ELR (cell line): ENCODE measurements around the gene PRDM8.
"Not testable (repeated sequence)": the region's sequence is repeated elsewhere in the genome, so short reads cannot be mapped to it uniquely, and the experiment has no call there.

Source experiments
- DNase-seq: peaks from one replicate; pipeline ENCODE4 v3.0.0-alpha.2; 2015; ENCODE audit warnings: low read depth

The PRDM8 gene

DNA sequence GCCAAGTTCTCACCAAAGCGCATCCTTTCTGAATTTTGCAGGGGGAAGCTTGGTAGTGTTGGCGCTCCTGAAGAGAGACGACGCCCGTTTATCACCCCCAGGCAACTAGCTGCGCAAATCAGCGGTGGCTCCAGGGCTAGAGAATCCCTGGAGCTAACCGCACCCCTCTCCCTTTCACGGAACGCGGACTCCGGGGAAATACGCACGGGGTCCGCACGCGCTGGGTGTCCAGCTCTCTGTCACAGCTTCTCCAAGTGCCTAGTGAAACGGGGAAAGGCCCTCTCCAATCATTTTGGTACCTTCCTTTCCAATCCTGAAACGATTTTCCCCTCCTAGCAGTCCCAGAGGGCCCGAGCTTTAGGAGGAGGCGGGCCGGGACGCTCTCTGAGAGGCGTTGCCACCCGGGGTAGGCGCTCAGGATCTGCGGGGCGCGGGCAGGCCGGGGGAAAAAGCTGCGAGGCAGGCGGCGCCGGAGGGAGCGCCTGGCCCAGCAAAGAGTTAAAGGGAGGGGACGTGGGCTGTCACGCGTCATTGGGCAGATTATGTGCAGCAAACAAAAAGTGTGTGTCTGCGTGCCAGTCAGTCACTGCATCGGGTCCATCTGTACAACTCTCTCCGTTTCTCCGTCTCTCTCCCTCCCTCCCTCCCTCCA is at the start of gene PRDM8:
Gene PRDM8, plus strand, starts transcription at position 582 of the 652 bp plus-strand sequence. CDS start 2,578 bp downstream, outside the sequence.
- DNase-seq, result peak; percentile 55

DNA sequence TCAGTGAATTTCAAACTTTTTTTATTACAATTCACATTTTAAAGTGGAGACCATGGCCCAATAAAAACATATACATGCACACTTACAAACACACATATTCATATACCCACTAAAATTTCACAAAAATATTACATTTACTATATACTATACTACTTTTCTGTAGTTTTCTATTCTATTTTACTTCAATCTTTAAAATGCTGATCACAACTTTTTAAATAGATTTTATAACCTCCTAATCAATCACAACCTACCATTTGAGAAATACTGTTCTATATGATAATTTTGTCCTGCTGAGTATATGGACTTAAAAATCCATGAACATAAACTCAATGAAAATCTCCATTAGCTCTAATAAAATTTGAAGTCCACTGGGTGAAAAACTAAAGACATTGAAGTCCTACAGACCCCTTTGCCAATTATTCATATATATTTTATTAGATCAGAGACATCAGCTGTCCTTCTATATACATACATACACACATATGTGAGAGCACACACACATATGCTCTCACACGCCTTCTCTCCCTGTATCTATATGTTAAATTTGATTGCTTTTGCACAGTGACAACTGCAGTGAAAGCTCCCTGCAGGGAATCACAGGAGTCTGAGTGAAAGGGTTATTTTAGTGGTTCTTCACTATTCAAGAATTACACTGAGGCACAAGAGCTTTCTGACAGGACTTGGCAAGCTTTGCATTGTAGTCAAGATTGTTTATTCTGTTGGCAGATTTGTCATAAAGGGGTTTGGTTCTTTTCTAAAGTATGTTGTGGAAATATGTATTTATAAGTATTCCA is 46.7 kb upstream of the PRDM8 start:
- no peak for DNase-seq

DNA sequence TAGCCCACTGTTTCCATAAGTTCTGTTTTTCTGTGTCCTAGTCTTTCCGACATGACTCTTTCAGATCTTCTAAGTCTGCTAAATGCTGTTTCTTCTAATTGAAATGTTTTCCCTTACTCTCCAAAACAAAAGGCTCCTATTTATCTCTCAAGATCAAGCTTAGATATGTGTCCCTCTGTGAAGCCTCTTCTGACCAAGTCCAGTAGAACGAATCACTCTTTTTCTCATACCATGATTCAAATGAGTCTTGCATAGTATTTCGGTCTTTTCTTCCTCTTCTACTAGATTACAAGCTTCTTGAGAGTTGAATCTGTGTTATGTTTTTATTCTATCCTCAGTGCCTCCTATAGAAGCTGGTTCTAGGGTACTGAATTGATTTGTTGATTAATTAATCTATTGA is 45.3 kb upstream of the PRDM8 start:
- DNase-seq, result no peak

DNA sequence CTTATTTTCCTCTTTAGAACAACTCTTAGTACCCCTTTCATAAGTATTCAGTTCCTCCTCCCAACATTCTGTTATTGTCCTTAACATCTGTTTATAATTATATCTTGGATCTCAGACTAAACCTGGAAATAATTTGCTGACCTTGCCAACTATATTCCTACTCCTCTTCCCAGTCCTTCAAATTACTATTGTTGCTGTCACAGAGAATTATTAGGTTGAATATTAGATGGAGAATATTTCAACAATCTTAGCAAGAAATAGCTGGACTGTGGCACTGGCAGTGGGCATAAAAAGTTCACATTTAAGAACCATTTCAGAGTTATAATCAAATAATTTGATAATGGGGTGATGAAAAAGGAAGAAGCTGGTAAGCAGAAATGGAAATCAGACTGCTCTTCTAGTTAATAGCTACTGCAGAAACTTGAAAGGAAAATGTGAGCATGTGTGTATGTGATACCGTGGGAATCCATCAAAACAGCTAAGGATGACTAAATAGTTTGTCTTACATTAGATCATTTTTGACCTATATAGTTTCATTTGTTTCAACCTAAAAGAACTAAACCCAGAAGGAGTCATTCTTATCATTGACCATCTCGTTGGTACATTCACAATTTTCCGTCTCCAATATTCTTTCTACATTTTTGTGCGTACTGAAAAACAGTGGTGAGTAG is 43.3 kb upstream of the PRDM8 start:
- peak; percentile 84 for DNase-seq

DNA sequence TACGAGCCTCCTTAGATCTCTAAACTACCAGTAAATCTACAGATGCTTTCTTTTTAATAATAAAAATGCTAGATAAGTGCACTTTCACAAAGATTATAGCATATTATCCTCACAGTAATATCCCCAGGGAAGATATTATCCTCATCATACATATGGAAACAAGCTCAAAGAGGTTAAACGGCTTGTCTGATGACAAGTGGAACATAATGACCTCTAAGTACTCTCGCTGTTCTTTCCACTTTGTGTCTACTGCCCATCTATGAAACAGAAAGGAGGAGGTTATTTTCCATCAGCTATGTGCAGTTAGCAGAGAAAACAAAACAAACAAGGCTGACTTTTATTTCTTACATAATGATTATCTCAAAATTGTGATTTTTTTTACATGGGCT is 42.8 kb upstream of the PRDM8 start:
- no peak for DNase-seq

DNA sequence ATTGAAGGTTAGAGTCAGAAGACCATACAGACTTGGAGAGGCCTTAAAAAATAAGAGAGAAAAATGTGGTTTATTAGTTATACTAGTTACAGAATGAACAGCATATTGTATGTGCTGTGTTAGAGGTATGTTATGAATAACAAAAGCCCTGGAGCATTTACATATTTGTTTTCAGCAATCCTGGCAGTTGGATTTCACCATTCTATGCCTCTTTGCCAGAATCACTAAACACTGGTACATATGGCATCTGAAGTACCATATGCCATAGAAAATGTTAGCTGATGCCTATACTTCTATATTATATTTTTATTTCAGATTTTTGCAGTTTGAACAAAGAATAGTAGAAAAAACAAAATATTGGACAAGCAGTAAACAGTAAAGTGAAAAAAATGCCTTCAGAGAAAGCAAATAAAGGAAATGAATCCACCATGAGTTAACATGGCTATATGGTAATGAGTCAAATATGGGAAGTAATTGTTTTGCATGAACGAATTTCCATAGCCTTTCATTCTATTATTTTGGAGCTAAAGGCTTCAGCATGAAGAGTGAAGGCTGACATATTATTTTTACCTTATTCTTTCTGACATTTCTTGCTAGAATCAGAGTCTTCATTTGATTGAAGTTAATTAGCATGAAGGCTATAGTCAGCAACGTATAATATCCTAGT is 41.9 kb upstream of the PRDM8 start:
- DNase-seq, result peak; percentile 58

DNA sequence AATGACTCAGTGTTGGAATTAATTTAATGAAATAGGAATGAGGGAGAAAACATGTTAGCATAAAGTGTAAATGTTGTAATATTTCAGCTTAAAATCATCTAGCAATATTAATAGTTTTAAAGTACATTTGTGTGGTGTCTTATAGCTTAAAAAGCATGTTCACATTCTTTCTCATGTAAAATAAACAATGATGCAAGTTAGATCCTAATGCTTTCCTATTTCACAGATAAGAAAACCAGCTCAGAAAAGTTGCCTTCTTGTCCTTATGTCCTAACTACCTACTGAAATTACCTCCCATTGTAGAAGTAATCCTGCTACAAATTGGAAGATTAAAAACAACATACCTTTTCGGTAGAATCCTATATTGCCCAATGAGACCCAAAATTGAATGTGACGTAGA is 40.9 kb upstream of the PRDM8 start:
- no peak for DNase-seq

DNA sequence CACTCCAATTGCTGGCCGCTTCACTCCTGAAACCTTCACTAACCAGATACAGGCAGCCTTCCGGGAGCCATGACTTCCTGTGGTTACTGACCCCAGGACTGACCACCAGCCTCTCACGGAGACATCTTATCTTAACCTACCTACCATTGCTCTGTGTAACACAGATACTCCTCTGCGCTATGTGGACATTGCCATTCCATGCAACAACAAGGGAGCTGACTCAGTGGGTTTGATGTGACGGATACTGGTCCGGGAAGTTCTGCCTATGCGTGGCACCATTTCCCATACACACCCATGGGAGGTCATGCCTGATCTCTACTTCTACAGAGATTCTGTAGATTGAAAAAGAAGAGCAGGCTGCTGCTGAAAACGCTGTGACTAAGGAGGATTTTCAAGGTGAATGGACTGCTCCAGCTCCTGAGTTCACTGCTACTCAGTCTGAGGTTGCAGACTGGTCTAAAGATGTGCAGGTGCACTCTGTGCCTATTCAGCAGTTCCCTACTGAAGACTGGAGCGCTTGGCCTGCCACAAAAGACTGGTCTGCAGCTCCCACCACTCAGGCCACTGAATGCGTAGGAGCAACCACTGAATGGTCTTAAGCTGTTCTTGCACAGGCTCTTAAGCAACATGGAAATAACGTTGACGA is 35.8 kb upstream of the PRDM8 start:
- DNase-seq, result no peak

DNA sequence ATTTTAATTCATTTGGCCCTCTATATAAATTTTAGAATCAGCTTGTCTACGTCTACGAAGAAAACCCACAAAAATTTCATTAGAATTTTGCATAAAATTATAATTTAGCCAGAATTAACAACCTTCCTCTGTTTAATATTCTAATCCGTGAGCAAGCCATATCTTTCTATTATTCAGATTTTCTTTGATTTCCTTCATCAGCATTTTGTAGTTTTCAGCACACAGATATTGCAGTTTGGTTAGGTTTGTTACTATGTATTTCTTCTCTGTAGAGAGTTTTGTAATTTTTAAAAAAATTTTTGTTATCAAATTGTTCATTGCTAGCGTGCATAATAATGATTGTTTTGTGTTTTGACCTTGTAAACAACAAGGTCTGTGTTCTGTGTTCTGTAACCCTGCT is 34.9 kb upstream of the PRDM8 start:
- DNase-seq, result no peak

DNA sequence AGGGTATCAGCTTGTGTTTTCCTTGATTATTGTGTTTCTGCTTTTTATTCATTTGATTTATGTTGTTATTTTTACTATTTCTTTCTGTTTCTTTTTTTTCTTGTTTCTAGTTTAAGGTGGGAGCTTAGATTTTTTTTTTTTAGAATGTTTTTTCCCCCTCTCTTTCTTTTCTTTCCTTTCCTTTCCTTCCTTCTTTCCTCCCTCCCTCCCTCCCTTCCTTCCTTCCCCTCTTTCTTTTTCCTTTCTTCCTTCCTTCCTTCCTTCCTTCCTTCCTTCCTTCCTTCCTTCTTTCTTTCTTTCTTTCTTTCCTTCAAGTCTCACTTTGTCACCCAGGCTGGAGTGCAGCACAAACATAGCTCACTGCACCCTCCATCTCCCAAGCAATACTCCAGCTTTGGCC is 31.4 kb upstream of the PRDM8 start:
- no peak for DNase-seq

DNA sequence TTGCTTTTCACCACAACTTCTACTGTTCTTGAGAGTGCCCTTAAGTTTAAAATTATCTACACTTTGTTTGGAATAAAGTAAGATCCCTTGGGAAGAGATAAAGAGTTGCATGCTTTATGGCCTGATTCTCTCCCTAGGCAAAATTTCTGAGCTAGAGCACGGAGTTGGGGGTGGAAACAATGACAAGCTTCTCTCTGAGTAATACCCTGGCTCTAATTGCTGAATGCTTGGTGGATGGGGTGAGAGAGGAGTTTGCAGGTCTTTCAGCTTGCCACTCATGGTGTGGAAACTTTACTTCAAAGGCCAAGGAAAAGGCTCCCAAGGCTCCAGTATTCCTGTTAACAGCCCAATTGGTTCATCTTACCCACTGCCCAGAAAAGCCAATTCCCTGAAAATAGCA is 26.1 kb upstream of the PRDM8 start:
- peak; percentile 40 for DNase-seq

DNA sequence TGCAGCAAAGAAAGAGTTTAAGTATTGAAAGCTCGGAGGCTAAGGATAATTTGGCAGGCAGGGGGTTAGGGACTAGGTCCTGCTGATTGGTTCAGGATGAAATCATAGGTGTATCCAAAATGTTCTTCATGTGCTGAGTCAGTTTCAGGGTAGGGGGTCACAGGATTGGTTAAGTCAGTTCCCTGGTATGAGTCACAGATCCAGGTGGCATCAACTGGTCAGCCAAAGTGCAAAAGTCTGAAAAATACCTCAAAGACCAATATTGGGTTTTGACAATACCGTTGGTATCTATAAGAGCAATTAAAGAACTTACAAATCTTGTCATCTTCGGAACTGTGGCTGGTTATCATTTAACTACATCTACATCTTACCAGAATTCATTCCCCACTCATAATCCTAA is 25.6 kb upstream of the PRDM8 start:
- DNase-seq, result no peak

DNA sequence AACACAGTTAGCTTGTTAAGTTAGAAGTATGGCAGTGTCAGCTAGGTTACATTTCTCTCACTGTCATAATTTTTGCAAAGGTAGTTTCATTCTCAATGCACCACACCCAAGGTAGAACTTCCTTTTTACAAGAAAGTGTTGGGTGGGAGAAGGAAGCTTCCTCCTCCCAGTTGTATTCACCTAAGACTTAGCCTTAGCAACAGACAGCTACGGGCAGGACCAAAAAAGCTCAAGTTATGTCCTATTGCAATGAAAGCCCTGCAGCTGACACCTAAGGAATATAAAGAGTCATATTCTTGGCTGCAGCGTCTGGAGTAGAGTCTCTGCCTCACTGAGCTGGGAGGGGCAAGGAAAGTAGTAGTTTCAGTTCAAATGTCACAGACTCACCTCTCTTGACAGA is 25.1 kb upstream of the PRDM8 start:
- no peak for DNase-seq

DNA sequence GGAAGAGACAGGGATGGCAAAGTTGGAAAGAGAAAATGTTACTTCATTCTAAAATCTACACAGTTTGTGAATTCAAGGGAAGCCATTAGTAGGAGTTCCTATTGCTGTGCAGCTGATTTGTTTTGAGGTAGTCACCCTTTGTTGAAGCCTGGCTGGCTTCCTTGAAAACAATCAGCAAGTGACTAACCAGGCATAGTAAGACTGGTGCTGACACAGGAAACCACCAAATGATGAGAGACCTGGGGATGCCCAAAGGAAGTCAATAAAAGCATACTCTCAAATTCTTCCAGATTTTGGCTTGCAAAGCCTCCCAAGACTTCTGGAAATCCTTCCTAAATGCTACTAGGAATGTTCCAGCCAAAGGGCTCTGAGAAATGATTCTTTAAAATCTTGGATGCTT is 23.9 kb upstream of the PRDM8 start:
- DNase-seq, result peak; percentile 88

DNA sequence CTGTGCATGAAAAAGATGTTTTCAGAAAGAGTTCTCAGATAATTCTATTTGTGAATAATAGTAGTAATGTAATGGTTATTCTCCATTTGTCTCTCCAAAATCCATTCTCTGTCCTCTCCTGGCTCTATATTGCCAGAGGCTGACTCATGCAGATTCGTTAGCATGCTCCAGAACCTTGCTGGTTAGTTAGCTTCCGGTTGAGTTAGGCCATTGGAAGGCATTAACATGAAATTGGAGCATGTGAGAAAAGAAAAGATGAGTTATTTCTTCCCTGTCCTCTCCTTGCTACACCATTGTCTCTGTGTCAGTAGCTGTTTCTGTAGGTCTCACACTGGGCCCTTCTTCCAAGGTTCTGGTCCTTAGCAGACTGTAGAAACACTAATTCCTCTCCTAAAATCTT is 23.5 kb upstream of the PRDM8 start:
- DNase-seq, result peak; percentile 82

DNA sequence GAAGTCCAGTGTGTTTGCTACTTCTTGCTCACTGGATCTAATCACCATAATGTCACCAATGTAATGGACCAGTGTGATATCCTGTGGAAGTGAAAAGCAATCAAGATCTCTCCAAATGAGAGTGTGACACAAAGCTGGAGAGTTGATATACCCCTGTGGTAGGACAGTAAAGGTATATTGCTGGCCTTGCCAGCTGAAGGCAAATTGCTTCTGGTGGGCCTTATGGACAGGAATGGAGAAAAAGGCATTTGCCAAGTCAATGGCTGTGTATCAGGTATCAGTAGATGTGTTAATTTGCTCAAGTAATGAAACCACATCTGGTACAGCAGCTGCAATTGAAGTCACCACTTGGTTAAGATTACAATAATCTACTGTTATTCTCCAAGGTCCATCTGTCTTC is 19.5 kb upstream of the PRDM8 start:
- not testable (repeated sequence) for DNase-seq

DNA sequence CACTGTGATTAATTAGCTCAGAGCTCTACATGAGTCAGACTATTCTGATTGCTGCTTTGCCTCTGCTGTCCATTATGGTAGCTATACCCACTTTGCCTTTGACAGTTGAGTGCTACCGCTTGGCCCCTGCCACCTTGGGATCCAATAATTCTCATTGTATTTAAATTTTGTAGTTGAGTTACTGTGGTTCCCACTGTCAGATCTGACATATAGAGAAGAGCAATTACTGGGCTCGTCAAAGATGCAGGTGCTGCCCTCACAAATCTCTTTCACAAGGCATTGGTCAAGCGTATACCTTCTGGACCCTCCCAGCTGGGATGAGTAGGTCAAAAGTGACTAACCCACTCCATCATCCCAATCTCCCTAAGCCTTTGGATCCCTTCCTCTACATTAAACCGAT is 18.3 kb upstream of the PRDM8 start:
- DNase-seq, result no peak

DNA sequence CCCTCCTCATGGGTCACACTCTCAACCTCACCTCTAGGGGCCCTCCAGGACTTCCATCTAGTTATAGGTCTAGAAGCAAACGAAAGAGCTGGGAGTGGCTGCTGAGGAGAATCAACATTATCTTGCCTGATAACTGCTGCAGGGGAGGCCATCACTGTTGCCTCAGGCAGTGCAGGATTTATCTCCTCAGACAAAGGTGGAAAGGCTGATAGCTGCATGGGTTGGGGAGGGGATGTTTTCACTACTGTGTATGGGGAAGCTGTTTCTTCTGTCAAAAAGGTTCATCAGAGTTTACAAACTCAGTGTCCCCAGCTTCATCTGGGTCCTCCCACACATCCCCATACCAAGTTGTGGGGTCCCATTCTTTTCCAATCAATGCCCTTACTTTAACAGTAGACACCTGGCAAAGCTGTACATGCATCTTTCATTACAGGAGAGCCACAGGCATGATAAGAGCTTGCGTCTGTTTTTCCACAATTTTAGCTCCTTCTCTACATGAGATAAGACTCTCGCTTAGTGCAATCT is 17.6 kb upstream of the PRDM8 start:
- DNase-seq, result no peak

DNA sequence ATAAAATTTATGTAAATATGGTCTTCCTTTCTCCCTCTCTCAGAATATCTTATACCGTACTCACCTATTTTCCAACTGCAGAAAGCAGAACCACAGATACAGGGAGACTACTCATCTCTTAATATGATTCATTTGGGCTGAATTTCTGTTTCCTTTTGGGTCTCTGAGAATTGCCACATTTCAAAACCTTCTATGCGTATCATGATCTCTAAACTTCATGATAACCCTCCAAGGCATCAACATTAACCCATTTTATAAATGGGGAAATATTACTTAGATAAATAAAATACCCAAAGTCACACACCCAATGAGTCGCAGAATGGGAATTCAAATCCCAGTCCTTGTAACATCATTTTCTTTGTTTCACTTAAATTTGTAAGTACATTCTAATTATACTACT is 16.6 kb upstream of the PRDM8 start:
- peak; percentile 73 for DNase-seq

DNA sequence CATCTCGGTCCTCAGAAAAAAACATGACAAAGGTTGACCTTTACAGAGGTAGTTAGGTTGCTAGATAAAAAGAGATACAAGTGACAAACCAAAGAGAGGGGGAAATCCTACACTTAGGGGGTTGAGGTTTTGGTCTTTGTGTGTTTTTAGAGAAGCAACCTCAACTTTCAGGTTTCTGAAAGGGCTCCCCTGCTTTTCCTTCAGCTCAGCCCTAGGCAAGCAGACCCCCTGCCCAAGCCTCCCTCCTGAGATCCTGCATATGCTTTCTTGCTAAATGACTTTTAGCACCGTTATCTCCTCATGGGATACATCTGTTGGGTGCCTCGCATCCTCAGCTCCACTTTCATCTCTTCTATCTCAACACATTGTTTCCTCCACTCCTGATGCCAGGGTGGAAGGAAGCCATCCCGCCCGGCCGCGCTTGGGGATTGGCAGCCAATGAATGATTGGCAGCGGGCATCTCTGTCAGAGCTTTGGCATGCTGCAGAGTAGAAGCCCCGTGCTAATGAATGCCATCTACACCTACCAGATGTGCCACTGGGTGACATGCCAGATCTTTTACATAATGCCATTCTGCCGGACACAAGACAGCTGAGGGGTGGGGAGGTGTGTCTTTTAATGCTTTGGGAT is 15.0 kb upstream of the PRDM8 start:
- DNase-seq, result no peak

DNA sequence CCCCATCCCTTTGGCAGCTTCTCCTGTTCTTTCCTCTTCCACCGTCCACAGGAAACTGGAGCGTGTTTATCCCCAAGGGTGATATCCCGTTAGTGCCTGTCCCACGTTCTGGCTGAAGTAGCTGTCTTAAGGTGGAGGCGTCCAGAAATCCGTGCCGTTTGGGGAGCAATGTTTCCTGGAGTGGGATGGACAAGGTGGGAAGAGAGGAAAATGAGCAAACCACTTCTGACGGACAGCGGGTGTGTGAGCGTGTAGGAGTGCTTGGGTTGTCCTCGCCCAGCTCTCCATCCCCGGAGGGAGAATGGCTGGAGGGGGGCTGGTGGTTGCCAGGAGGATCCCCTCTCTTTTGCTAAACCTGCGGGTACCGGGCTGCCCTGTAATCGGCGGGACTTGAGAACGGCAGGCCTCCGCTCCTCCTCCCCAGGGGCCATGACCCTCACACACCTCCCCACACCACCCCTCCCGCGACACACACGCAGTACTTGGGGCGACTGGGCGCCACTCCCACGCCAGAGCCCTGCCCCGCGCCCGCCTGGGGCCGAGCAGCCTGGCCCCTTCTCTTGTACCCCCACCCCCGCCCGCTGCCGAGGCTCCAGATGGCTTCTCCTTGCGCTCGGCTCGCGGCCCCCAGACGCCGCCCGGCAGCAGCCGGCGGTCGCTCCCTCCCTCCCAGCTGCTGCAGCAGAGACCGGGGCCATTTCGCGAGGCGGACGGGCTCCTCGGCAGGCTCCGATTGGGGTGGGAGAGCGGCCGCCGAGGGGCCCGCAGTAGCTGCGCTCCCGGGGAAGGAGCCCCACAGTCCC is 13.9 kb upstream of the PRDM8 start:
- peak; percentile 64 for DNase-seq
